ENCODE data around the gene PCCA.
"Not testable (repeated sequence)": the region's sequence is repeated elsewhere in the genome, so short reads cannot be mapped to it uniquely, and the experiment has no call there.

GRCh38 chr13:100092273-100092672 is 3.4 kb downstream of the PCCA start:
- TF ChIP-seq, protein P1, sequence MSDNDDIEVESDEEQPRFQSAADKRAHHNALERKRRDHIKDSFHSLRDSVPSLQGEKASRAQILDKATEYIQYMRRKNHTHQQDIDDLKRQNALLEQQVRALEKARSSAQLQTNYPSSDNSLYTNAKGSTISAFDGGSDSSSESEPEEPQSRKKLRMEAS (IDR thresholded peaks at IDR 0.05; ENCODE audit: insufficient read depth, insufficient read length), result not testable (repeated sequence)
- TF ChIP-seq, protein P2, sequence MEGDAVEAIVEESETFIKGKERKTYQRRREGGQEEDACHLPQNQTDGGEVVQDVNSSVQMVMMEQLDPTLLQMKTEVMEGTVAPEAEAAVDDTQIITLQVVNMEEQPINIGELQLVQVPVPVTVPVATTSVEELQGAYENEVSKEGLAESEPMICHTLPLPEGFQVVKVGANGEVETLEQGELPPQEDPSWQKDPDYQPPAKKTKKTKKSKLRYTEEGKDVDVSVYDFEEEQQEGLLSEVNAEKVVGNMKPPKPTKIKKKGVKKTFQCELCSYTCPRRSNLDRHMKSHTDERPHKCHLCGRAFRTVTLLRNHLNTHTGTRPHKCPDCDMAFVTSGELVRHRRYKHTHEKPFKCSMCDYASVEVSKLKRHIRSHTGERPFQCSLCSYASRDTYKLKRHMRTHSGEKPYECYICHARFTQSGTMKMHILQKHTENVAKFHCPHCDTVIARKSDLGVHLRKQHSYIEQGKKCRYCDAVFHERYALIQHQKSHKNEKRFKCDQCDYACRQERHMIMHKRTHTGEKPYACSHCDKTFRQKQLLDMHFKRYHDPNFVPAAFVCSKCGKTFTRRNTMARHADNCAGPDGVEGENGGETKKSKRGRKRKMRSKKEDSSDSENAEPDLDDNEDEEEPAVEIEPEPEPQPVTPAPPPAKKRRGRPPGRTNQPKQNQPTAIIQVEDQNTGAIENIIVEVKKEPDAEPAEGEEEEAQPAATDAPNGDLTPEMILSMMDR (IDR thresholded peaks at IDR 0.05; ENCODE audit: extremely low read depth in 1 of 2, insufficient read depth in 1 of 2, low read depth in 1 of 2, low read length in 2 of 2), result not testable (repeated sequence)
- not testable (repeated sequence) for TF ChIP-seq GATA2 (IDR thresholded peaks at IDR 0.05; ENCODE audit: insufficient read depth, insufficient read length, low read depth, low read length); POLR2A (IDR thresholded peaks at IDR 0.05; ENCODE audit: low read depth, low read length); EZH2 (IDR thresholded peaks at IDR 0.05; ENCODE audit: borderline replicate concordance, low read depth, low read length, severe bottlenecking); POLR2AphosphoS5 (IDR thresholded peaks at IDR 0.05; ENCODE audit: insufficient read depth, low read depth, low read length); MYC (IDR thresholded peaks at IDR 0.05; ENCODE audit: low read depth, low read length); FOS (IDR thresholded peaks at IDR 0.05; ENCODE audit: borderline replicate concordance, insufficient read depth, low read length)
